Activated B cell treated with CpG ODN at 0.5 μM for 24 hours (primary cell): ENCODE data around the gene TSPEAR. TPM values are rescaled to one million over a fixed set of nuclear protein-coding genes. Genes with fewer than 3 reads are reported as not detected.

ENCODE experiments used
- ATAC-seq: fragments of 200-7000 bp; cut with Tn5 transposase; one replicate; pipeline ENCODE4 v1.10.0; 2021; ENCODE audit warnings: low read depth, mild to moderate bottlenecking, moderate library complexity
- CTCF ChIA-PET: fragments of 350-600 bp; sonication (Branson Sonifier 250); formaldehyde crosslinking; loops from one replicate; lab custom pipeline; 2021; ENCODE audit warnings: antibody characterized with exemption; lab: Charles Lee
- POLR2A ChIA-PET: fragments of 350-600 bp; sonication (Branson Sonifier 250); formaldehyde crosslinking; loops from one replicate; lab custom pipeline; 2021; ENCODE audit warnings: antibody characterized with exemption; lab: Charles Lee
- DNase-seq: peaks from one replicate; pipeline ENCODE4 v3.0.0; 2022
- H3K27ac Mint-ChIP-seq: one replicate; pipeline ENCODE4 v1.8.0; 2020; ENCODE audit warnings: mixed read lengths
- H3K27me3 Mint-ChIP-seq: one replicate; pipeline ENCODE4 v1.8.0; 2021; ENCODE audit warnings: mixed read lengths
- H3K36me3 Mint-ChIP-seq: one replicate; pipeline ENCODE4 v1.8.0; 2021; ENCODE audit warnings: low read depth, mixed read lengths
- H3K4me1 Mint-ChIP-seq: one replicate; pipeline ENCODE4 v1.8.0; 2021; ENCODE audit warnings: mixed read lengths
- H3K4me3 Mint-ChIP-seq: one replicate; pipeline ENCODE4 v1.8.0; 2020; ENCODE audit warnings: mild to moderate bottlenecking, mixed read lengths
- H3K9me3 Mint-ChIP-seq: one replicate; pipeline ENCODE4 v1.8.0; 2020; ENCODE audit warnings: mixed read lengths
- CTCF ChIP-seq: fragments of 200-600 bp; IDR thresholded peaks from one replicate; pipeline ENCODE4 v1.8.0; 2022; ENCODE audit warnings: antibody characterized with exemption, mild to moderate bottlenecking
- intact Hi-C: fragments of 100-400 bp; cut with micrococcal nuclease; formaldehyde crosslinking; loops from one replicate; pipeline ENCODE4 v1.15.1; 2024
- total RNA-seq: library from RNA; stranded (reverse); gene quantifications from 2 replicates; pipeline ENCODE4 v1.2.3, GENCODE V29; 2022

The TSPEAR gene
- total RNA-seq, 1 donor from 2014 or later: not detected

- H3K4me1 Mint-ChIP-seq: peaks cover 2% of the 10 kb centered on the region
- ChIA-PET CTCF (no interaction called here), POLR2A (interaction anchor here (0.6 kb wide), 1 partner anchor 243 kb away, joined by 5 read pairs; no protein-coding TSS in a partner anchor)
- H3K4me3 Mint-ChIP-seq: no peak overlapping the region
- no peak for TF ChIP-seq CTCF
- DNase-seq: no peak
- intact Hi-C loops: no loop called here
- no peak for ATAC-seq
- H3K27me3 Mint-ChIP-seq: peaks cover 65% of the 10 kb centered on the region
- H3K27ac Mint-ChIP-seq: no peak overlapping the region
- H3K36me3 Mint-ChIP-seq: no peaks in the 10 kb centered on the region
- peaks cover 7% of the 10 kb centered on the region for H3K9me3 Mint-ChIP-seq
Measured at GRCh38 chr21:44710294-44710665, 1.1 kb downstream of the TSPEAR start.

- CTCF ChIA-PET: no interaction called here
- POLR2A ChIA-PET: no interaction called here
- H3K27ac Mint-ChIP-seq: no peak overlapping the region
- DNase-seq (no peak), ATAC-seq (no peak)
- peaks cover 10% of the 10 kb centered on the region for H3K9me3 Mint-ChIP-seq
- peaks cover 66% of the 10 kb centered on the region for H3K27me3 Mint-ChIP-seq
- H3K4me1 Mint-ChIP-seq: peaks cover 2% of the 10 kb centered on the region
- intact Hi-C loops: no loop called here
- no peak overlapping the region for H3K4me3 Mint-ChIP-seq
- H3K36me3 Mint-ChIP-seq: no peaks in the 10 kb centered on the region
- no peak for TF ChIP-seq CTCF
Measured at GRCh38 chr21:44709426-44710293, 1.7 kb downstream of the TSPEAR start.

DNA sequence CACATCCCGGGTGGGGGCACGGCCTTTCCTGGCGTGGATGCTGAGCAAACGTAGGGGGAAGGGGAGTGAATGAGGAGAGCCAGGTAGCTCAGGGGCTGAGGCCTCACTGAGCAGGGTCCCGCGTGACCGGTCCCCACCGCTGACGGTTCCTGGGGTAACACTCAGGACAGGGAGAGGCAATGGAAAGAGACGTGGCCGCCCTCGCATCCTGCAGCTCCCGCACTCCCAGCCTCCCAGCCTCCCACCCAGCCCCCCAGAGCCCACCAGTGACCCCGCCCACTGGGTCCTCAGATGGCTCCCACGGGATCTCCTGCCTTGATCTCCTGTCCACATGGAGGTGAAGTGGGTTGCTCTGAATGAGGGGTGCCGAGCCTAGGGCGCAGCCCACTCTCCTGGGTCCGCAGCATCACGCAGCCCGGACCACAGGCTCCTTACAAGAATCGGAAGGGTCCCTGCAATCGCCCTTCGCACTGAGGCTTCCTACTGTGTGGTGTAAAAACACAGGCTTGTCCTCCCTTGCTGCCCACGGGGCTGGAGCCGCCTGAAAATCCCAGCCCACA, 2.4 kb downstream of the TSPEAR start:
- ATAC-seq: no peak
- no peak overlapping the region for H3K4me3 Mint-ChIP-seq
- no peak for TF ChIP-seq CTCF
- H3K27me3 Mint-ChIP-seq: peaks cover 67% of the 10 kb centered on the region
- intact Hi-C loops: no loop called here
- H3K36me3 Mint-ChIP-seq: no peaks in the 10 kb centered on the region
- peaks cover 10% of the 10 kb centered on the region for H3K9me3 Mint-ChIP-seq
- ChIA-PET CTCF (no interaction called here), POLR2A (no interaction called here)
- peaks cover 2% of the 10 kb centered on the region for H3K4me1 Mint-ChIP-seq
- DNase-seq: no peak
- H3K27ac Mint-ChIP-seq: no peak overlapping the region

- Mint-ChIP-seq H3K9me3 (peaks cover 10% of the 10 kb centered on the region), H3K36me3 (no peaks in the 10 kb centered on the region), H3K27ac (no peak overlapping the region), H3K4me1 (peaks cover 2% of the 10 kb centered on the region), H3K27me3 (peaks cover 63% of the 10 kb centered on the region), H3K4me3 (no peak overlapping the region)
- DNase-seq (no peak), ATAC-seq (no peak)
- TF ChIP-seq CTCF: no peak
- POLR2A ChIA-PET: no interaction called here
- CTCF ChIA-PET: no interaction called here
- intact Hi-C loops: no loop called here
Measured at GRCh38 chr21:44708213-44708865, 3.0 kb downstream of the TSPEAR start.
